Uterine smooth muscle cell (primary cell): ENCODE measurements around the gene MT1E. TPM values are rescaled to one million over a fixed set of nuclear protein-coding genes. Genes with fewer than 3 reads are reported as not detected.

Experiments
- total RNA-seq: library from RNA; depleted of rRNA; stranded (reverse); fragments of >200 nt; gene quantifications from 2 replicates; pipeline ENCODE4 v1.2.3, GENCODE V29; 2014

The MT1E gene
- 109 and 132 TPM in 2 replicates for total RNA-seq

GRCh38 chr16:56625140-56625942 lies at the start of gene MT1E:
Gene MT1E (plus strand): TSS chr16:56625781. CDS start chr16:56625852, 71 bp downstream.

GRCh38 chr16:56589141-56590039 lies 36.2 kb upstream of the MT1E start, which contains the start of gene MT3:
Gene MT3 (plus strand): TSS chr16:56589528. CDS start chr16:56589591, 63 bp downstream.

GRCh38 chr16:56608043-56608875 lies 17.3 kb upstream of the MT1E start, which contains the start of gene MT2A:
Gene MT2A (plus strand): TSS chr16:56608584. CDS start chr16:56608656, 72 bp downstream.

GRCh38 chr16:56632156-56632847 lies 6.7 kb downstream of the MT1E start, which contains the start of gene MT1M:
Gene MT1M (plus strand): TSS chr16:56632659. CDS start chr16:56632732, 73 bp downstream.

GRCh38 chr16:56637814-56638750 lies 12.5 kb downstream of the MT1E start, which contains the start of gene MT1A:
Gene MT1A (plus strand): TSS chr16:56638666. CDS start chr16:56638739, 73 bp downstream.

GRCh38 chr16:56651586-56651985 lies 26.0 kb downstream of the MT1E start, which contains the start of gene MT1B:
Gene MT1B (plus strand): TSS chr16:56651886. CDS start chr16:56651954, 68 bp downstream.

GRCh38 chr16:56657555-56658326 lies 32.2 kb downstream of the MT1E start, which contains the start of gene MT1F:
Gene MT1F (plus strand): TSS chr16:56657959. CDS start chr16:56658059, 100 bp downstream.

GRCh38 chr16:56667581-56668571 lies 42.3 kb downstream of the MT1E start, which contains the start of gene MT1G:
Gene MT1G (minus strand): TSS chr16:56668065. CDS start chr16:56667993, 72 bp downstream.

GRCh38 chr16:56669005-56669839 lies 43.6 kb downstream of the MT1E start, which contains the start of gene MT1H:
Gene MT1H (plus strand): TSS chr16:56669814. CDS start chr16:56669885, 71 bp downstream.

Other genes starting within 250 kb of the MT1E start
- 231 and 337 TPM in 2 replicates for gene AMFR, start 200.2 kb upstream of the MT1E start, total RNA-seq
- 102 and 149 TPM in 2 replicates for gene NUDT21, start 174.4 kb upstream of the MT1E start, total RNA-seq
- gene OGFOD1, start 174.2 kb upstream of the MT1E start, total RNA-seq = 73.1 and 95.2 TPM in 2 replicates
- 68.5 and 80.6 TPM in 2 replicates for gene BBS2, start 105.8 kb upstream of the MT1E start, total RNA-seq
- gene MT4, start 60.7 kb upstream of the MT1E start, total RNA-seq = not detected in 2 replicates
- 0.44 TPM in 1 of 2 replicates, not detected in the other for gene MT3, start 36.3 kb upstream of the MT1E start, total RNA-seq
- 173 and 194 TPM in 2 replicates for gene MT2A, start 17.2 kb upstream of the MT1E start, total RNA-seq
- 0.50 and 1.8 TPM in 2 replicates for gene MT1M, start 6.9 kb downstream of the MT1E start, total RNA-seq
- 3.9 and 7.7 TPM in 2 replicates for gene MT1A, start 12.9 kb downstream of the MT1E start, total RNA-seq
- not detected in 2 replicates for gene MT1B, start 26.1 kb downstream of the MT1E start, total RNA-seq
- 0.22 TPM in 1 of 2 replicates, not detected in the other for gene MT1F, start 32.2 kb downstream of the MT1E start, total RNA-seq
- 0.55 TPM in 1 of 2 replicates, not detected in the other for gene MT1G, start 42.3 kb downstream of the MT1E start, total RNA-seq
- not detected in 2 replicates for gene MT1H, start 44.0 kb downstream of the MT1E start, total RNA-seq
- gene MT1X, start 56.7 kb downstream of the MT1E start, total RNA-seq = 12.6 and 16.9 TPM in 2 replicates
- 50.7 and 106 TPM in 2 replicates for gene NUP93, start 104.3 kb downstream of the MT1E start, total RNA-seq
- gene SLC12A3, start 239.4 kb downstream of the MT1E start, total RNA-seq = under 0.01 TPM in 1 of 2 replicates, not detected in the other